Measurements from ENCODE around the gene KLF2. TPM values are rescaled to one million over a fixed set of nuclear protein-coding genes. Genes with fewer than 3 reads are reported as not detected.

KLF2 gene
- total and polyA plus RNA-seq, 4 donors: 8.8 to 64.7 (median 22.9) TPM

DNA sequence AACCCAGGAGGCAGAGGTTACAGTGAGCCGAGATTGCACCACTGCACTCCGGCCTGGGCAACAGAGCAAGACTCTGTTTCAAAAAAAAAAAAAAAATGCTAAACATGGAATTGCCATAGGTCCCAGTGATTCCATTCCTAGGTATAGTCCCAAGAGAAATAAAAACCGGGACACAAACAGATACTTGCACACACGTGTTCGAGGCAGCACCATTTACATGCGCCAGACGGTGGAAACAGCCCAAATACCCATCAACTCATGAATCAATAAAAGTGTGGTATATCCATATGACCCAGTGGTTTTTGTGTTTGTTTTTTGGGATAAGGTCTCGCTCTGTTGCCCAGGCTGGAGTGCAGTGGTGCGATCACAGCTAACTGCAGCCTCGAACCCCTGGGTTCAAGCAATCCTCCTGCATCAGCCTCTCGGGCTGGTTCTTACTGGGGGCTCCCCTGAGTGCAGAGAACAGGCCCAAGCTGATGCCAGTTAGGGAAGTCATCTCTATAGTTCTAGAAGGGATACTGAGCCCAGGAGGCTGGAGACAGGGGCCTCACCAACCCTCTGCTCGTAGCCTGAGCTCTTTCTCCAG is 8.5 kb downstream of the KLF2 start:
- Histone ChIP-seq H3K36me3 (ENCODE audit: control insufficient read depth, insufficient read depth, low read length) (no peaks in the 10 kb centered on the region), H3K4me3 (ENCODE audit: low read depth, low read length) (no peak overlapping the region), H3K27ac (ENCODE audit: low read depth, low read length) (no peak overlapping the region), H3K9me3 (ENCODE audit: control insufficient read depth, insufficient read depth, low read length) (no peaks in the 10 kb centered on the region), H3K4me1 (ENCODE audit: control insufficient read depth, insufficient read depth, low read length) (peaks cover 6% of the 10 kb centered on the region), H3K27me3 (ENCODE audit: control insufficient read depth, insufficient read depth, low read length) (peaks cover 9% of the 10 kb centered on the region)
- WGBS (ENCODE audit: insufficient coverage): 91% methylated on average over 6 of the region's 12 CpGs
- DNase-seq (ENCODE audit: low read depth in 4 of 6, low spot score in 6 of 6): no peak

- Histone ChIP-seq H3K27ac (ENCODE audit: low read depth, low read length) (no peak overlapping the region), H3K36me3 (ENCODE audit: control insufficient read depth, insufficient read depth, low read length) (no peaks in the 10 kb centered on the region)
- WGBS (ENCODE audit: insufficient coverage): no CpG with 5 or more reads among the region's 1 CpG
Measured at GRCh38 chr19:16334411-16334810, 9.8 kb downstream of the KLF2 start.

GRCh38 chr19:16335226-16335625 is 10.6 kb downstream of the KLF2 start:
- Histone ChIP-seq H3K4me1 (ENCODE audit: control insufficient read depth, insufficient read depth, low read length) (peaks cover 20% of the 10 kb centered on the region), H3K27ac (ENCODE audit: low read depth, low read length) (no peak overlapping the region), H3K4me3 (ENCODE audit: low read depth, low read length) (no peak overlapping the region), H3K27me3 (ENCODE audit: control insufficient read depth, insufficient read depth, low read length) (peaks cover 2% of the 10 kb centered on the region), H3K36me3 (ENCODE audit: control insufficient read depth, insufficient read depth, low read length) (no peaks in the 10 kb centered on the region), H3K9me3 (ENCODE audit: control insufficient read depth, insufficient read depth, low read length) (no peaks in the 10 kb centered on the region)
- DNase-seq (ENCODE audit: low read depth in 4 of 6, low spot score in 6 of 6): no peak
- 94% methylated on average over 20 of the region's 20 CpGs for WGBS (ENCODE audit: insufficient coverage)

More at GRCh38 chr19:16334411-16334810, 9.8 kb downstream of the KLF2 start:
- Histone ChIP-seq H3K4me1 (ENCODE audit: control insufficient read depth, insufficient read depth, low read length) (peaks cover 19% of the 10 kb centered on the region), H3K27me3 (ENCODE audit: control insufficient read depth, insufficient read depth, low read length) (peaks cover 6% of the 10 kb centered on the region), H3K4me3 (ENCODE audit: low read depth, low read length) (no peak overlapping the region), H3K9me3 (ENCODE audit: control insufficient read depth, insufficient read depth, low read length) (no peaks in the 10 kb centered on the region)
- no peak for DNase-seq (ENCODE audit: low read depth in 4 of 6, low spot score in 6 of 6)

DNA sequence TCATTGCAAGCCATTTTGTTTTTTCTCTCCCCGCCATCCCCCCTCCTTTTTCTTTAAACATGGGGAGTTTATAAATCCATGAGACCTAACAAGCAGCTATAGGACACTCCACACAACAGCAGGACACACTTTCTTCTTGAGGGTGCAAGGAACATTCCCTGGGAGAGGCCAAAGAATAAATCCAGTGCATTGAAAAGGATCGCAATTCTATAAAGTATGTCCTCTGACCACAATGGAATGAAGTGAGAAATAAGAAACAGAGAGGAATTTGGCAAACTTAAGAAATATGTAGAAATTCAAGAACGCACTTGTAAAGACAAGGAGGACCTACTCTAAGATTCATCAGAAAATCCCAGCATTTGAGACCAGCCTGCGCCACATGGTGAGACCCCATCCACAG is 11.9 kb downstream of the KLF2 start:
- no peak for DNase-seq (ENCODE audit: low read depth in 4 of 6, low spot score in 6 of 6)
- H3K4me3 ChIP-seq (ENCODE audit: low read depth, low read length): no peak overlapping the region
- WGBS (ENCODE audit: insufficient coverage): 100% methylated on average over 2 of the region's 4 CpGs
- H3K9me3 ChIP-seq (ENCODE audit: control insufficient read depth, insufficient read depth, low read length): no peaks in the 10 kb centered on the region
- H3K36me3 ChIP-seq (ENCODE audit: control insufficient read depth, insufficient read depth, low read length): no peaks in the 10 kb centered on the region
- peaks cover 20% of the 10 kb centered on the region for H3K4me1 ChIP-seq (ENCODE audit: control insufficient read depth, insufficient read depth, low read length)
- H3K27ac ChIP-seq (ENCODE audit: low read depth, low read length): no peak overlapping the region
- H3K27me3 ChIP-seq (ENCODE audit: control insufficient read depth, insufficient read depth, low read length): peaks cover 2% of the 10 kb centered on the region

DNA sequence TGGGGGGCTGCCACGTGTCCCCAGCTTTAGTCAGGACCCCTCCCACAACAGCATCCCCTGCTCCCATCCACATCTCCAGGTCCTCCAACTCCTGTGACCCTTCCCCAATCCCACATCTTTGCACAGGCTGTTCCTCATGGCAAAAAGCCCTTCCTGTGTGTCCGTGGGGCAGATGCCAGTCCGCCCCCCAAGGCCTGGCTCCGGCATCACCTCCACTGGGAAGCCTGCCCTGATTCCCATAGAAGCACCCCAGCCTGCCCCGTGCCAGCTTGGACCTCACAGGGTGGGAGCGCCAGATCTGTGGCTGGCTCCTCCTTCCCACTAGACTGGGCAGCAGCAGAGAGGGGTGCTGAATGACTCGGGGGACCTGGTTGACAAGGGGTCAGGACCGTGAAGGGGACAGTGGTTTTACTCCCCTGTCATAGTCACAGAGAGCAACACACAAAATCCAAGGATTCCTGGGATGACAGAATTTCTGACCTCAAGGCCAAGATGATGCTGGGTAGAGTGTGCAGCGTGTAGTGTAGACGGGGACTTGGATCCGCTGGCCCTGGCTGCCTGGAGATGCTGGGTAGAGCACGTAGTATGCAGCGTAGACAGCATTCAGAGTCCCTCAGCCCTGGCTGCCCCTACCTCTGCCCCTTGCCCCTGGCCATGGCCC is 13.3 kb downstream of the KLF2 start:
- WGBS (ENCODE audit: insufficient coverage): 69% methylated on average over 11 of the region's 13 CpGs
- peaks cover 24% of the 10 kb centered on the region for H3K4me1 ChIP-seq (ENCODE audit: control insufficient read depth, insufficient read depth, low read length)
- H3K27me3 ChIP-seq (ENCODE audit: control insufficient read depth, insufficient read depth, low read length): peaks cover 2% of the 10 kb centered on the region
- H3K27ac ChIP-seq (ENCODE audit: low read depth, low read length): no peak overlapping the region
- DNase-seq (ENCODE audit: low read depth in 4 of 6, low spot score in 6 of 6): no peak
- H3K36me3 ChIP-seq (ENCODE audit: control insufficient read depth, insufficient read depth, low read length): no peaks in the 10 kb centered on the region
- no peak overlapping the region for H3K4me3 ChIP-seq (ENCODE audit: low read depth, low read length)
- no peaks in the 10 kb centered on the region for H3K9me3 ChIP-seq (ENCODE audit: control insufficient read depth, insufficient read depth, low read length)

DNA sequence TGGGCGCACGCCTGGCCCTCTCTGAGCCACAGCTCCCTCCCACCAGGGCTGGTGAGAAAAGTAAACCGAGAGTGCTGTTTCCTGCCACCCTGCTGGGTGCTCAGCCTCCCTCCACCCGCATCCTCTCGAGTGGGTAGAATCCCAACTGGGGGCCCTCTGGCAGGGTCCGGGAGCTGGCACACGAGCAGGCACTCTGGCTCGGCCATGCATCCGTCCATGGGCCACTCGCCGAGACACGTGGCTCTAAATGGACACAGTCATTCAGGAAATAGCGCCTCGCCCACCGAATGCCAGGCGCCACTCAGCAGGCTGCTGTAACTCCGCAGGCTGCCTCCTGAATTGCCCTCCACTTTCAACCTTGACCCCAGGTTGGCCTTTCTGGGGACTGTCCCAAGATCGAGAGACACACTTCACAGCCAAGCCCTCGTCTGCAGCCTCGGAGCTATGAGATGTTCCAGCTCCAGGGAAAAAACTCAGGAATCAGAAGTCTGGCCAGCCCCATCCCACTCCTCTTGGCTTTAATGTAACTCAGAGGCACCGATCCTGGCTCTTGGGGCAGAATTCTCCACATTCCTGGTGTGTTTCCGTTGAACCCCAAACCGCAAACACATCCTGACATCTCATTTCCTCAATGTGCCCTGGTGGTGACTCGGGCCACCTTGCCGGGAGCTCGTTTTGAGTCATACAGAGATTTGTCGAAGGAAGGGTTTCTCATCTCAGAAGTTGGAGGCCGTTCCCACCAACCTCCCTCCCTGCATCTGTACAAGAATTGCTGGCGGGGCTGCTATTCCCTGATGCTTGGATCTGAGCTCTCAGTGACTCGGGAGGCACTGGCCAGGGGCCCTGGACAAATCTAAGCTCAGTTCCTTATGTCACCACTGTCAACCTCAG is 14.1 kb downstream of the KLF2 start:
- H3K36me3 ChIP-seq (ENCODE audit: control insufficient read depth, insufficient read depth, low read length): no peaks in the 10 kb centered on the region
- 34% methylated on average over 29 of the region's 30 CpGs for WGBS (ENCODE audit: insufficient coverage)
- no peak for DNase-seq (ENCODE audit: low read depth in 4 of 6, low spot score in 6 of 6)
- no peaks in the 10 kb centered on the region for H3K9me3 ChIP-seq (ENCODE audit: control insufficient read depth, insufficient read depth, low read length)
- no peak overlapping the region for H3K4me3 ChIP-seq (ENCODE audit: low read depth, low read length)
- peaks cover 2% of the 10 kb centered on the region for H3K27me3 ChIP-seq (ENCODE audit: control insufficient read depth, insufficient read depth, low read length)
- peaks cover 24% of the 10 kb centered on the region for H3K4me1 ChIP-seq (ENCODE audit: control insufficient read depth, insufficient read depth, low read length)
- no peak overlapping the region for H3K27ac ChIP-seq (ENCODE audit: low read depth, low read length)

DNA sequence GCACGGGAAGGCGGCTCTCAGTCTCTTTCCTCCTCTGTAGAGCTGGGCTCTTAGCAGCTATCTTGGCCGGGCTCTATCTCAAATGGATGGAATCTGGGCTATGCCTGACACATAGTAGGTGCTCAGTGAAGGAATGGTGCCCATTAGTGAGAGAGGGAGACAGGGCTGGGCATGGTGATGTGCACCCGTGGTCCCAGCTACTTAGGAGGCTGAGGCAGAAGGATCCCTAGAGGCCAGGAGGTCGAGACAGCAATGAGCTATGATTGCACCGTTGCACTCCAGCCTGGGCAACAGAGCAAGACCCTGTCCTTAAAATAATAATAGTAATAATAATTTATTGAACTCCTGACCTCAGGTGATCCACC is 14.7 kb downstream of the KLF2 start:
- Histone ChIP-seq H3K27me3 (ENCODE audit: control insufficient read depth, insufficient read depth, low read length) (peaks cover 2% of the 10 kb centered on the region), H3K4me1 (ENCODE audit: control insufficient read depth, insufficient read depth, low read length) (peaks cover 24% of the 10 kb centered on the region), H3K4me3 (ENCODE audit: low read depth, low read length) (no peak overlapping the region), H3K27ac (ENCODE audit: low read depth, low read length) (no peak overlapping the region), H3K36me3 (ENCODE audit: control insufficient read depth, insufficient read depth, low read length) (no peaks in the 10 kb centered on the region), H3K9me3 (ENCODE audit: control insufficient read depth, insufficient read depth, low read length) (no peaks in the 10 kb centered on the region)
- DNase-seq (ENCODE audit: low read depth in 4 of 6, low spot score in 6 of 6): no peak
- 83% methylated on average over 2 of the region's 6 CpGs for WGBS (ENCODE audit: insufficient coverage)

DNA sequence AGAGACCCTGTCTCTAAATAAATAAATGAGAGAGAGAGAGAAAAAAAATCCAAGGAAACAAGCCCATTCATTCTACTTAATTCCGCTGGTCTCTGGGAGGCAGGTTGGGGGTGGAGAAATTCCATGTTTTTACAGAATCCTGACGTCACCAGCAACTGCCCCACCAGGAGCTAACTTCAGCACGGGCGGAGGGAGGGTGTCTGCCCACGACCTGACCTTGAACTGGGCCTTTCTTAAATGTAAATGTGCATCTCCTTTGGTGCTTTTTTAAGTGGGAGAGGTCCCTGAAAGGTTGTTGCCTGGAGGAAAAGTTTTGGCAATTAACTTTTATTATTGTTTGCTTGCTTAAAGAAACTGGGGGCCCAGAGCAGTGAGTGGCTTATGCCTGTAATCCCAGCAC is 15.5 kb downstream of the KLF2 start:
- WGBS (ENCODE audit: insufficient coverage): 27% methylated on average over 4 of the region's 5 CpGs
- Histone ChIP-seq H3K9me3 (ENCODE audit: control insufficient read depth, insufficient read depth, low read length) (no peaks in the 10 kb centered on the region), H3K36me3 (ENCODE audit: control insufficient read depth, insufficient read depth, low read length) (no peaks in the 10 kb centered on the region), H3K27ac (ENCODE audit: low read depth, low read length) (no peak overlapping the region), H3K4me3 (ENCODE audit: low read depth, low read length) (no peak overlapping the region), H3K27me3 (ENCODE audit: control insufficient read depth, insufficient read depth, low read length) (peaks cover 2% of the 10 kb centered on the region), H3K4me1 (ENCODE audit: control insufficient read depth, insufficient read depth, low read length) (peaks cover 24% of the 10 kb centered on the region)
- DNase-seq (ENCODE audit: low read depth in 4 of 6, low spot score in 6 of 6): no peak

DNA sequence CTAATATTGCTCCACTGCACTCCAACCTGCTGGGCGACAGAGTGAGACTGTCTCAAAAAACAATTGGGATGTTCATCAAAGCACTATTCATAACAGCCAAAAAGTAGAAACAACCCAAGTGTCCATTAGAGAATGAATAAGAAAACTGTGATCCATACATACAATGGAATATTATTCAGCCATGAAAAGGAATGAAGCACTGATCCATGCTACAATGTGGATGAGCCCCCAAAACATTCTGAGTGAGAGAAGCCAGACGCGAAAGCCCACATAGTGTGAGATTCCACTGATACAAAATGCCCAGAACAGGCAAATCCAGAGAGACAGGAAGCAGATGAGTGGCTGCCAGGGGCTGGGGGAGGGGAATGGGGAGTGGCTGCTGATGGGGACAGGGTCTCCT is 16.0 kb downstream of the KLF2 start:
- Histone ChIP-seq H3K27me3 (ENCODE audit: control insufficient read depth, insufficient read depth, low read length) (peaks cover 2% of the 10 kb centered on the region), H3K4me3 (ENCODE audit: low read depth, low read length) (no peak overlapping the region), H3K4me1 (ENCODE audit: control insufficient read depth, insufficient read depth, low read length) (peaks cover 24% of the 10 kb centered on the region), H3K9me3 (ENCODE audit: control insufficient read depth, insufficient read depth, low read length) (no peaks in the 10 kb centered on the region), H3K36me3 (ENCODE audit: control insufficient read depth, insufficient read depth, low read length) (no peaks in the 10 kb centered on the region), H3K27ac (ENCODE audit: low read depth, low read length) (no peak overlapping the region)
- DNase-seq (ENCODE audit: low read depth in 4 of 6, low spot score in 6 of 6): no peak
- WGBS (ENCODE audit: insufficient coverage): 80% methylated on average over 2 of the region's 3 CpGs
